Measurements from ENCODE around the gene ACTRT2.
A peak's percentile ranks its signal among the peaks of the same experiment; 100 is the strongest.

ACTRT2 gene

GRCh38 chr1:3069491-3070308 is 48.4 kb downstream of the ACTRT2 start:
- DNase-seq (ENCODE audit: low spot score): peak; percentile 68

DNA sequence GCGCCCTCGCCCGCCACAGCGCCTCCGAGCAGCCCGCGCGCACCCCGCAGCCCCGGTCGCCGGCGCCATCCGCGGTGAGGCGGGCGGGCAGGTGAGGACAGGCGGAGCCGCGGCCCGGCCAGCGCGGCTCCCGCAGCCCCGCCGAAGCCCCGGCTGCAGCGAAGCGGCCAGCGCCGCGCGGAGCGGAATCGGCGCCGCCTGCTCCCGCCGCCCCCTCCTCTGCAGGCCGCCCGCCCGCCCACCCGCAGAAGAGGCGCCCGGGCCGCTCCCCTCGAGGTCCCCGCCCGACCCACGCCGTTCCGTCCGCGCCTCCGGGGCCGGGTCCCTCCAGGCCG is 49.0 kb downstream of the ACTRT2 start:
- DNase-seq (ENCODE audit: low spot score): no peak

- no peak for DNase-seq (ENCODE audit: low spot score)
Measured at GRCh38 chr1:3070644-3071564, 49.6 kb downstream of the ACTRT2 start.

- DNase-seq (ENCODE audit: low spot score): no peak
Measured at GRCh38 chr1:3071565-3072390, 50.5 kb downstream of the ACTRT2 start.
